Prostate gland (tissue), 2 donors: Measurements from ENCODE around the gene ARHGEF4.

ENCODE experiments used
- CTCF ChIP-seq, 4 experiments: fragments of 200-600 bp in 2 of 4; fragments of 450-650 bp in 2 of 4; sonication (generic) in 2 of 4; IDR thresholded peaks; 1 replicate in 3 of 4; 2 replicates in 1 of 4; pipeline ENCODE4 v1.5.1; 2016 to 2019; ENCODE audit warnings: antibody characterized with exemption in 4 of 4, mild to moderate bottlenecking in 2 of 4, moderate library complexity in 2 of 4
- POLR2A ChIP-seq: fragments of 450-650 bp; IDR thresholded peaks from one replicate; pipeline ENCODE4 v1.6.1; 2016; ENCODE audit warnings: antibody characterized with exemption, mild to moderate bottlenecking

- TF ChIP-seq POLR2A (no peak), CTCF (IDR thresholded peaks at IDR 0.05) (no peak)
Measured at GRCh38 chr2:130810490-130810889, 26.2 kb upstream of the ARHGEF4 start.
